OCI-LY7 (cell line): ENCODE measurements around the gene FBXO45.

ENCODE experiments used
- EZH2phosphoT487 ChIP-seq: fragments of 200-600 bp; sonication (generic); IDR thresholded peaks from 2 replicates; pipeline ENCODE4 v1.6.1; 2018; ENCODE audit warnings: low read depth, borderline replicate concordance, mild to moderate bottlenecking, mixed run types, antibody characterized with exemption, low read length, moderate library complexity, mixed read lengths
- TF ChIP-seq, protein P1 (sequence below): fragments of 200-600 bp; sonication (generic); conservative IDR thresholded peaks from 2 replicates; pipeline ENCODE4 v1.5.1; 2014; ENCODE audit warnings: mild to moderate bottlenecking, antibody characterized with exemption, low read length, moderate library complexity, mixed read lengths

DNA sequence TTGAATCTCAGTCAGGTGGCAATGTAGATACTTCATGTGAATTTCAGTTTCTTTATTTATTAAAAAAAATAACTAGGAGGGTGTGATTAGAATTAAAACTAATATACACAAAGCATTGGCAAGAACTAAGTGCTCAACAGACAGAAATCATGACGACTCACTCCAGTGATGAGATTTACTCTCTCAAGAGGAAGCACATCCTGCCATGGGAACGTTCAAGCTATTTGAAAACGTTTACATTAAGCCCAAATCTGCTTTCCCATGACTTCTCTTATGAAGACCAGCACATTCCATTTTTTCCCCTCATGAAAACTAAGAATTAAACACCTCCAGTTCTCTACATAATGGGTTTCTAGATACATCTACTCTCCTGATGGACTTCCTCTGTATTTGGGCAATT, 8.6 kb upstream of the FBXO45 start:
- TF ChIP-seq, protein P1, sequence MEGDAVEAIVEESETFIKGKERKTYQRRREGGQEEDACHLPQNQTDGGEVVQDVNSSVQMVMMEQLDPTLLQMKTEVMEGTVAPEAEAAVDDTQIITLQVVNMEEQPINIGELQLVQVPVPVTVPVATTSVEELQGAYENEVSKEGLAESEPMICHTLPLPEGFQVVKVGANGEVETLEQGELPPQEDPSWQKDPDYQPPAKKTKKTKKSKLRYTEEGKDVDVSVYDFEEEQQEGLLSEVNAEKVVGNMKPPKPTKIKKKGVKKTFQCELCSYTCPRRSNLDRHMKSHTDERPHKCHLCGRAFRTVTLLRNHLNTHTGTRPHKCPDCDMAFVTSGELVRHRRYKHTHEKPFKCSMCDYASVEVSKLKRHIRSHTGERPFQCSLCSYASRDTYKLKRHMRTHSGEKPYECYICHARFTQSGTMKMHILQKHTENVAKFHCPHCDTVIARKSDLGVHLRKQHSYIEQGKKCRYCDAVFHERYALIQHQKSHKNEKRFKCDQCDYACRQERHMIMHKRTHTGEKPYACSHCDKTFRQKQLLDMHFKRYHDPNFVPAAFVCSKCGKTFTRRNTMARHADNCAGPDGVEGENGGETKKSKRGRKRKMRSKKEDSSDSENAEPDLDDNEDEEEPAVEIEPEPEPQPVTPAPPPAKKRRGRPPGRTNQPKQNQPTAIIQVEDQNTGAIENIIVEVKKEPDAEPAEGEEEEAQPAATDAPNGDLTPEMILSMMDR = no peak
- TF ChIP-seq EZH2phosphoT487 = no peak
